Measurements from ENCODE around the gene PHACTR1.
"Not testable (repeated sequence)": the region's sequence is repeated elsewhere in the genome, so short reads cannot be mapped to it uniquely, and the experiment has no call there.

PHACTR1 gene

GRCh38 chr6:13120483-13121482 is 404.2 kb downstream of the PHACTR1 start:
- DNase-seq, result no peak

GRCh38 chr6:13124131-13124530 is 407.6 kb downstream of the PHACTR1 start:
- DNase-seq, result no peak

- DNase-seq, result no peak
Measured at GRCh38 chr6:13125841-13126240, 409.3 kb downstream of the PHACTR1 start.

- DNase-seq, result no peak
Measured at GRCh38 chr6:13131935-13132661, 415.5 kb downstream of the PHACTR1 start.

GRCh38 chr6:13133894-13134293 is 417.3 kb downstream of the PHACTR1 start:
- not testable (repeated sequence) for DNase-seq

- no peak for DNase-seq
Measured at GRCh38 chr6:13135152-13135551, 418.6 kb downstream of the PHACTR1 start.

- no peak for DNase-seq
Measured at GRCh38 chr6:13139119-13139518, 422.6 kb downstream of the PHACTR1 start.

- no peak for DNase-seq
Measured at GRCh38 chr6:13140980-13141379, 424.4 kb downstream of the PHACTR1 start.

- DNase-seq, result no peak
Measured at GRCh38 chr6:13141387-13141786, 424.8 kb downstream of the PHACTR1 start.

GRCh38 chr6:13142611-13143010 is 426.0 kb downstream of the PHACTR1 start:
- no peak for DNase-seq

GRCh38 chr6:13146442-13146841 is 429.9 kb downstream of the PHACTR1 start:
- no peak for DNase-seq

GRCh38 chr6:13147376-13147775 is 430.8 kb downstream of the PHACTR1 start:
- no peak for DNase-seq

GRCh38 chr6:13147782-13148181 is 431.2 kb downstream of the PHACTR1 start:
- no peak for DNase-seq

GRCh38 chr6:13152764-13153163 is 436.2 kb downstream of the PHACTR1 start:
- DNase-seq, result no peak

- no peak for DNase-seq
Measured at GRCh38 chr6:13156381-13156780, 439.8 kb downstream of the PHACTR1 start.

- no peak for DNase-seq
Measured at GRCh38 chr6:13157293-13157692, 440.7 kb downstream of the PHACTR1 start.

GRCh38 chr6:13159300-13159699 is 442.7 kb downstream of the PHACTR1 start:
- DNase-seq, result no peak

GRCh38 chr6:13159822-13160221 is 443.3 kb downstream of the PHACTR1 start:
- DNase-seq, result not testable (repeated sequence)

- no peak for DNase-seq
Measured at GRCh38 chr6:13163161-13163944, 446.8 kb downstream of the PHACTR1 start.

GRCh38 chr6:13164291-13164690 is 447.7 kb downstream of the PHACTR1 start:
- DNase-seq, result no peak

GRCh38 chr6:13165502-13166172 is 449.1 kb downstream of the PHACTR1 start:
- DNase-seq, result no peak

GRCh38 chr6:13166269-13166668 is 449.7 kb downstream of the PHACTR1 start:
- no peak for DNase-seq

All from stimulated activated CD4-positive, alpha-beta T cell treated with anti-CD3 and anti-CD28 coated beads, Interleukin-4, amount 100 ng/mL, for 24 hours (primary cell).